Caco-2 (cell line): ENCODE results near the gene MICALL2. TPM values are rescaled to one million over a fixed set of nuclear protein-coding genes. Genes with fewer than 3 reads are reported as not detected.

Experiments used
- BruUV-seq: library from RNA; stranded (reverse); fragments of 400-500 nt; replicated peaks from 2 replicates; lab custom pipeline; 2021; lab: Mats Ljungman, UMichigan
- CTCF ChIA-PET: fragments of 300-600 bp; sonication (Branson Sonifier 250); formaldehyde crosslinking; loops from one replicate; lab custom pipeline; 2022; ENCODE audit warnings: antibody characterized with exemption; lab: Charles Lee
- POLR2A ChIA-PET: fragments of 300-600 bp; sonication (Branson Sonifier 250); formaldehyde crosslinking; loops from one replicate; lab custom pipeline; 2022; ENCODE audit warnings: antibody characterized with exemption; lab: Charles Lee
- DNase-seq, 2 experiments: peaks; one replicate each; pipeline versions ENCODE4 v3.0.0 to v3.0.0-alpha.2; 2020 to 2022
- H3K27me3 ChIP-seq: replicated peaks from 2 replicates; pipeline ENCODE4 v1.6.0; 2011; ENCODE audit warnings: low read length; ENCODE audit not compliant: control insufficient read depth, insufficient read depth
- H3K36me3 ChIP-seq: 2 replicates; pipeline ENCODE4 v1.5.1; 2011; ENCODE audit warnings: low read length; ENCODE audit not compliant: control insufficient read depth, insufficient read depth
- H3K4me1 ChIP-seq: fragments of 250-450 bp; sonication (Bioruptor Pico); 2 replicates; pipeline ENCODE4 v1.5.1; 2020; ENCODE audit warnings: mild to moderate bottlenecking
- H3K4me3 ChIP-seq: 2 replicates; pipeline ENCODE4 v1.5.1; 2011; ENCODE audit warnings: low read depth, mild to moderate bottlenecking, control low read depth, low read length
- H3K9me3 ChIP-seq: fragments of 250-450 bp; sonication (Bioruptor Pico); 2 replicates; pipeline ENCODE4 v1.5.1; 2020; ENCODE audit warnings: mild to moderate bottlenecking, moderate library complexity
- H3K27ac Mint-ChIP-seq: one replicate; pipeline ENCODE4 v1.8.0; 2022; ENCODE audit warnings: mixed read lengths; ENCODE audit not compliant: unreplicated experiment
- H3K27me3 Mint-ChIP-seq: one replicate; pipeline ENCODE4 v1.8.0; 2022; ENCODE audit warnings: mixed read lengths; ENCODE audit not compliant: insufficient read depth, unreplicated experiment
- H3K36me3 Mint-ChIP-seq: one replicate; pipeline ENCODE4 v1.8.0; 2022; ENCODE audit warnings: mild to moderate bottlenecking, mixed read lengths; ENCODE audit not compliant: insufficient read depth, unreplicated experiment
- H3K4me1 Mint-ChIP-seq: one replicate; pipeline ENCODE4 v1.8.0; 2022; ENCODE audit warnings: low read depth, mixed read lengths; ENCODE audit not compliant: unreplicated experiment
- H3K4me3 Mint-ChIP-seq: one replicate; pipeline ENCODE4 v1.8.0; 2022; ENCODE audit warnings: mild to moderate bottlenecking, moderate library complexity, mixed read lengths; ENCODE audit not compliant: unreplicated experiment
- H3K9me3 Mint-ChIP-seq: one replicate; pipeline ENCODE4 v1.8.0; 2022; ENCODE audit warnings: mixed read lengths; ENCODE audit not compliant: unreplicated experiment
- CTCF ChIP-seq, 2 experiments: fragments of 200-600 bp in 1 of 2; IDR thresholded peaks; 1 replicate in 1 of 2; 2 replicates in 1 of 2; pipeline versions ENCODE4 v1.5.1 to v1.8.0; 2011 to 2022; ENCODE audit warnings: antibody characterized with exemption in 1 of 2, control low read depth in 1 of 2, inconsistent platforms in 1 of 2, low read depth in 1 of 2, low read length in 1 of 2, mild to moderate bottlenecking in 1 of 2, moderate library complexity in 1 of 2; ENCODE audit not compliant: insufficient read depth in 1 of 2, severe bottlenecking in 1 of 2, unreplicated experiment in 1 of 2
- intact Hi-C: fragments of 100-400 bp; cut with micrococcal nuclease; formaldehyde crosslinking; loops from one replicate; pipeline ENCODE4 v1.10.0; 2022; ENCODE audit not compliant: unreplicated experiment
- total RNA-seq: library from RNA; stranded (reverse); gene quantifications from 2 replicates; pipeline ENCODE4 v1.2.3, GENCODE V29; 2022

MICALL2 gene
- total RNA-seq, 1 experiment from 2014 or later: 14.7 TPM

GRCh38 chr7:1502845-1503244 is 43.6 kb upstream of the MICALL2 start:
- ChIA-PET CTCF (no interaction called here), POLR2A (no interaction called here)
- peak overlapping the region; percentile 100 for H3K4me3 ChIP-seq
- no peaks in the 10 kb centered on the region for H3K27me3 Mint-ChIP-seq
- peaks cover 5% of the 10 kb centered on the region for H3K36me3 ChIP-seq
- H3K4me1 Mint-ChIP-seq: peaks cover 10% of the 10 kb centered on the region
- intact Hi-C loops: no loop called here
- H3K4me3 Mint-ChIP-seq: peak overlapping the region; percentile 88
- peaks cover 52% of the 10 kb centered on the region for H3K36me3 Mint-ChIP-seq
- H3K4me1 ChIP-seq: peaks cover 21% of the 10 kb centered on the region
- no peak for TF ChIP-seq CTCF (IDR thresholded peaks at IDR 0.05; ENCODE audit: insufficient read depth in 1 of 2, low read depth in 1 of 2, low read length in 1 of 2, severe bottlenecking in 1 of 2, unreplicated experiment in 1 of 2)
- no peaks in the 10 kb centered on the region for H3K9me3 Mint-ChIP-seq
- H3K9me3 ChIP-seq: no peaks in the 10 kb centered on the region
- H3K27me3 ChIP-seq: no peaks in the 10 kb centered on the region
- DNase-seq: no peak
- no TSS peak for BruUV-seq
- H3K27ac Mint-ChIP-seq: peak overlapping the region; percentile 91

- Mint-ChIP-seq H3K4me1 (peaks cover 4% of the 10 kb centered on the region), H3K36me3 (peaks cover 53% of the 10 kb centered on the region), H3K9me3 (no peaks in the 10 kb centered on the region), H3K27me3 (no peaks in the 10 kb centered on the region), H3K27ac (no peak overlapping the region), H3K4me3 (peak overlapping the region; percentile 88)
- peaks cover 5% of the 10 kb centered on the region for H3K36me3 ChIP-seq
- intact Hi-C loops: no loop called here
- BruUV-seq: no TSS peak
- no peak for DNase-seq
- H3K27me3 ChIP-seq: no peaks in the 10 kb centered on the region
- peaks cover 12% of the 10 kb centered on the region for H3K4me1 ChIP-seq
- H3K4me3 ChIP-seq: no peak overlapping the region
- no peak for TF ChIP-seq CTCF (IDR thresholded peaks at IDR 0.05; ENCODE audit: insufficient read depth in 1 of 2, low read depth in 1 of 2, low read length in 1 of 2, severe bottlenecking in 1 of 2, unreplicated experiment in 1 of 2)
- POLR2A ChIA-PET: no interaction called here
- H3K9me3 ChIP-seq: no peaks in the 10 kb centered on the region
- CTCF ChIA-PET: no interaction called here
Measured at GRCh38 chr7:1501487-1502270, 42.4 kb upstream of the MICALL2 start.

- POLR2A ChIA-PET: interaction anchor here (0.9 kb wide), 1 partner anchor 55 kb away, joined by 3 read pairs; no protein-coding TSS in a partner anchor
- CTCF ChIA-PET: no interaction called here
- H3K4me1 Mint-ChIP-seq: no peaks in the 10 kb centered on the region
- Histone ChIP-seq H3K4me3 (no peak overlapping the region), H3K4me1 (peaks cover 4% of the 10 kb centered on the region; the same call in 1 of the 2 replicates), H3K36me3 (peaks cover 5% of the 10 kb centered on the region), H3K9me3 (no peaks in the 10 kb centered on the region), H3K27me3 (no peaks in the 10 kb centered on the region)
- H3K4me3 Mint-ChIP-seq: no peak overlapping the region
- TF ChIP-seq CTCF (IDR thresholded peaks at IDR 0.05; ENCODE audit: insufficient read depth in 1 of 2, low read depth in 1 of 2, low read length in 1 of 2, severe bottlenecking in 1 of 2, unreplicated experiment in 1 of 2): no peak
- H3K27ac Mint-ChIP-seq: no peak overlapping the region
- DNase-seq: no peak
- H3K36me3 Mint-ChIP-seq: peaks cover 59% of the 10 kb centered on the region
- H3K27me3 Mint-ChIP-seq: no peaks in the 10 kb centered on the region
- no TSS peak for BruUV-seq
- no peaks in the 10 kb centered on the region for H3K9me3 Mint-ChIP-seq
- intact Hi-C loops: no loop called here
Measured at GRCh38 chr7:1500064-1500807, 41.0 kb upstream of the MICALL2 start.
